Spinal cord (tissue), 10 donors: Measurements from ENCODE around the gene OGA. TPM values are rescaled to one million over a fixed set of nuclear protein-coding genes. Genes with fewer than 3 reads are reported as not detected.

Experiments used
- DNase-seq, 6 donors: peaks; one replicate each; pipeline versions ENCODE4 v3.0.0 to v3.0.0-alpha.2; 2013 to 2015; ENCODE audit warnings: low spot score in 6 of 6, low read depth in 4 of 6
- H3K27ac ChIP-seq: one replicate; pipeline ENCODE4 v1.5.1; 2013; ENCODE audit warnings: low read depth, low read length, control low read depth
- H3K27me3 ChIP-seq: one replicate; pipeline ENCODE4 v1.6.1; 2013; ENCODE audit warnings: low read length; ENCODE audit not compliant: control insufficient read depth, insufficient read depth
- H3K36me3 ChIP-seq: one replicate; pipeline ENCODE4 v1.6.1; 2013; ENCODE audit warnings: low read length; ENCODE audit not compliant: control insufficient read depth, insufficient read depth
- H3K4me1 ChIP-seq: one replicate; pipeline ENCODE4 v1.6.1; 2013; ENCODE audit warnings: low read length; ENCODE audit not compliant: control insufficient read depth, insufficient read depth
- H3K4me3 ChIP-seq: one replicate; pipeline ENCODE4 v1.5.1; 2013; ENCODE audit warnings: low read depth, low read length, control low read depth
- H3K9me3 ChIP-seq: one replicate; pipeline ENCODE4 v1.6.1; 2013; ENCODE audit warnings: low read length; ENCODE audit not compliant: control insufficient read depth, insufficient read depth
- WGBS: methylation state at CpG from one replicate; pipeline ENCODE4 v1.1.5; 2013; ENCODE audit warnings: missing lambda C conversion rate; ENCODE audit not compliant: insufficient coverage; 5-methylcytosine and 5-hydroxymethylcytosine counted together
- polyA plus RNA-seq, 2 donors: library from polyadenylated mRNA; unstranded; fragments of 120-200 nt; gene quantifications; one replicate each; pipeline ENCODE4 v1.2.1, GENCODE V29; 2013; ENCODE audit not compliant: insufficient read length in 2 of 2
- total RNA-seq, 2 donors: library from RNA; depleted of rRNA in 1 of 2; stranded (reverse); fragments of 120-200 nt in 1 of 2; fragments of >200 nt in 1 of 2; gene quantifications; one replicate each; pipeline versions ENCODE4 v1.2.3 to v1.2.4, GENCODE V29; 2013 to 2014
- donor health status: healthy.

Gene OGA
- total and polyA plus RNA-seq, 4 donors: 173 to 267 (median 195) TPM

- Histone ChIP-seq H3K4me3 (no peak overlapping the region), H3K27ac (no peak overlapping the region), H3K9me3 (no peaks in the 10 kb centered on the region), H3K36me3 (peaks cover 12% of the 10 kb centered on the region), H3K27me3 (peaks cover 60% of the 10 kb centered on the region), H3K4me1 (no peaks in the 10 kb centered on the region)
- no peak for DNase-seq
- 80% methylated on average over 3 of the region's 6 CpGs for WGBS
Observed at GRCh38 chr10:101766306-101766705, 51.9 kb downstream of the OGA start.

DNA sequence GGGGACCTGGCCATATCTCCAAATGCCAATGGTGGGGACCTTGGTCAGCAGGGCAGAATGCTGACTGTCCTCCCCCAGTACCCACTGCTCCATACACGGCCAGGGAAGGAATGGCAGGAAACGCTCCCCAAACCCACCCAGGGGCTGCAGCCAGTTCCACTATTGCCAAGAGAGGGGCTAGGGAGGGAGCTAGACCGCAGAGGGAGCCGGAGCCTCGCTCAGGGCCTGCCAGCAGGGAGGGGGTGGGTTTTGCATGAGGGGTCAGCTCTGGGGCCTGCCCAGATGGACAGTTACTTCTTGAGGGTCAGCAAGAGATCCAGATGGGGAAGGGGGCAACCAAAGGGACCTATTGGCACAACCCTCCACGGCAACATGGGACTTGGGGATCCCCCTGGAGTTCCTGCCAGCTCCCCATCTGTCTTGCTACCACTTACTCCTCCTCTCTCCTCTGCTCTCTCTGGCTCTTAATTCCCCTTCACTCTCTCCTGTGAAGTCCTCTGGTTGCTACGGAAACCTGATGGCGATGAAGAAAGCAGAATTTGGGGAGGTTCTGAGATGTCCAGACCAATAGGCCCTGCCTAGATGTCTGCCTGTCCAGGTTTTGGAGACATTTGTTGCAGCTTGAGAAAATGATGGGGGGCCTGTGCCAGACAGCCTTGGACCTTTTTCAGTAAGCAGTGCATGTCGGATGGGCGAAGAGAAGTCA, 55.0 kb downstream of the OGA start:
- Histone ChIP-seq H3K4me3 (no peak overlapping the region), H3K4me1 (peaks cover 8% of the 10 kb centered on the region), H3K27ac (no peak overlapping the region), H3K36me3 (no peaks in the 10 kb centered on the region), H3K27me3 (peaks cover 40% of the 10 kb centered on the region), H3K9me3 (no peaks in the 10 kb centered on the region)
- WGBS: 63% methylated on average over 6 of the region's 10 CpGs
- peak in 1 of 6 donors; percentile 62 for DNase-seq

- Histone ChIP-seq H3K36me3 (no peaks in the 10 kb centered on the region), H3K27me3 (peaks cover 34% of the 10 kb centered on the region), H3K4me3 (no peak overlapping the region), H3K9me3 (no peaks in the 10 kb centered on the region), H3K4me1 (peaks cover 9% of the 10 kb centered on the region), H3K27ac (no peak overlapping the region)
- 94% methylated on average over 5 of the region's 5 CpGs for WGBS
- DNase-seq: no peak
Observed at GRCh38 chr10:101762736-101763135, 55.5 kb downstream of the OGA start.

GRCh38 chr10:101761226-101761625, 57.0 kb downstream of the OGA start:
- no peak for DNase-seq

GRCh38 chr10:101760510-101760909, 57.7 kb downstream of the OGA start:
- no peaks in the 10 kb centered on the region for H3K9me3 ChIP-seq
- H3K27me3 ChIP-seq: peaks cover 21% of the 10 kb centered on the region
- H3K4me1 ChIP-seq: peaks cover 9% of the 10 kb centered on the region
- no peak for DNase-seq
- H3K27ac ChIP-seq: no peak overlapping the region
- H3K36me3 ChIP-seq: no peaks in the 10 kb centered on the region
- no peak overlapping the region for H3K4me3 ChIP-seq
- WGBS: 83% methylated on average over 3 of the region's 3 CpGs

More at GRCh38 chr10:101761226-101761625, 57.0 kb downstream of the OGA start:
- Histone ChIP-seq H3K4me3 (no peak overlapping the region), H3K36me3 (no peaks in the 10 kb centered on the region), H3K27ac (no peak overlapping the region), H3K27me3 (peaks cover 22% of the 10 kb centered on the region), H3K9me3 (no peaks in the 10 kb centered on the region), H3K4me1 (peaks cover 9% of the 10 kb centered on the region)
- WGBS: 72% methylated on average over 5 of the region's 9 CpGs

DNA sequence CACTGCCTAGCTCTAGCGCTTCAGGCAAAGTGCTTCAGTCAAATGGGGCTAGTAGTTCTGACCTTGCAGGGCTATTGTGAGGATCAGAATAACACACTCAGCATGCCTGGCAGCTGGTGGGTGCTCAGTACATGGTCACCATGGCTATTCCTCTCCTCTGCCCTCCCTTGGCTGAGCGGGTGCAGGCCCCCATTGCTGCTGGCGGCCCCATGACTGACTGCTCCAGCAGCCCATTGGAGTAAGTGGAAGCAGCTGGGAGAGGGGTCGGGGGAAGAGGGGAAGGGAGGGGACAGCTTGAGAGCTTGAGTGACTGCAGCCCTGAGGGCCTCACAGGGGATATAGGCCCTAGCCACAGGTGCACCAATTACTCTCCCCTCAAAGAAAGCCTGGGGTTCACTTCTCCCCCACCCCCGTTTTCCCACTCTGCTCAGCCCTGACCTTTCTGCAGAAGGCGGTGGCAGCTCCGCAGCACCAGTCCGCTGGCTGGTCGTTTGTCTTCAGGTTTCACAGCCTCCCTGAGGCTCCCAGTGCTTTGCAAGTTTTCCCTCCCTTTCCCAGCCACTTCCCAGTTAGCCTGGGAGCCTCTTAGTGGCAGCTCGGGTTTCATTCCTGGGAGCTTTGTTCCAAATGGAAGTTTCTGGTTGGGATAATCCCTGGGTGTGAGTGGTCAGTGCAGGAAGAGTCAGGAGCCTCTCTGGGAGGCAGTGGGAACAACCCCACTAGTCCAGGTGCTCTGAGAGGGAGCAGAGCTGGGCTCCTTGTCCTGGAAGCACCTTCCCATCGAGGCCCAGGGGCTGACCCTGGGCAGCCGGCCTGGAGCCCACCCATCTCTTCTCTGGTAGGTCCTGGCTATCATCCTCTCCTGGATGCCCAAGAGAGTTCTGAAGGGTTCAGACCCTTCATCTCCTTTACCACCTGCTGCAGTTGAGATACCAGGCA, 58.7 kb downstream of the OGA start:
- peaks cover 14% of the 10 kb centered on the region for H3K27me3 ChIP-seq
- H3K27ac ChIP-seq: no peak overlapping the region
- H3K36me3 ChIP-seq: no peaks in the 10 kb centered on the region
- WGBS: 47% methylated on average over 10 of the region's 12 CpGs
- H3K4me3 ChIP-seq: no peak overlapping the region
- H3K9me3 ChIP-seq: no peaks in the 10 kb centered on the region
- H3K4me1 ChIP-seq: peaks cover 9% of the 10 kb centered on the region
- DNase-seq: no peak

DNA sequence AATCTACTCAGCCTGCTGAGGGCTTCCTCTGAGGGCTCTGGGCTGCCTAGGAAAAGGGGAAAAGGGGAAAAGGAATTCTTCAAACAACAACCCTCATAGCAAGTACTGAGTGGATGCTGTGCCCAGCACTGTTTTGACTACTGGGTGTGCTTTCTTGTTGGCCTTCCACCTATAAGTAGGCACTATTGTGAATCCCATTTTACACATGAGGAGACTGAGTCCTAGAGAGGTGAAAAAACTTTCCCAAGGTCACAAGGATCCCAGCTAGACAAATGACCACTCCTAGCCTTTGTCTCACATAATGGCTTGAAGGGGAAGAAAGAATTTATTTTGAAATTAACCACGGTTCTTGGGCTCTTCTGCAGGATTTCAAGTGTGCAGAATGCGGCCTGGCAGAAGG, 59.4 kb downstream of the OGA start:
- Histone ChIP-seq H3K4me3 (no peak overlapping the region), H3K36me3 (no peaks in the 10 kb centered on the region), H3K27ac (no peak overlapping the region), H3K27me3 (peaks cover 14% of the 10 kb centered on the region), H3K9me3 (no peaks in the 10 kb centered on the region), H3K4me1 (peaks cover 9% of the 10 kb centered on the region)
- no peak for DNase-seq
- WGBS: 65% methylated on average over 2 of the region's 2 CpGs

- H3K9me3 ChIP-seq: no peaks in the 10 kb centered on the region
- no peak overlapping the region for H3K4me3 ChIP-seq
- no peaks in the 10 kb centered on the region for H3K27me3 ChIP-seq
- WGBS: 50% methylated on average over 1 of the region's 3 CpGs
- H3K36me3 ChIP-seq: no peaks in the 10 kb centered on the region
- DNase-seq: no peak
- H3K4me1 ChIP-seq: peaks cover 16% of the 10 kb centered on the region
- H3K27ac ChIP-seq: no peak overlapping the region
Observed at GRCh38 chr10:101752241-101752640, 66.0 kb downstream of the OGA start.

- peaks cover 16% of the 10 kb centered on the region for H3K4me1 ChIP-seq
- peak in 2 of 6 donors; percentile 12 to 42 for DNase-seq
- H3K27me3 ChIP-seq: no peaks in the 10 kb centered on the region
- H3K4me3 ChIP-seq: no peak overlapping the region
- WGBS: 37% methylated on average over 15 of the region's 19 CpGs
- H3K9me3 ChIP-seq: no peaks in the 10 kb centered on the region
- no peak overlapping the region for H3K27ac ChIP-seq
- no peaks in the 10 kb centered on the region for H3K36me3 ChIP-seq
Observed at GRCh38 chr10:101749047-101750016, 68.9 kb downstream of the OGA start.
